RPMI8226 (cell line): ENCODE measurements around the gene ANKRD11.
"Not testable (repeated sequence)": the region's sequence is repeated elsewhere in the genome, so short reads cannot be mapped to it uniquely, and the experiment has no call there.

Experiments used
- DNase-seq: peaks from one replicate; pipeline ENCODE4 v3.0.0-alpha.2; 2015

The ANKRD11 gene

DNA sequence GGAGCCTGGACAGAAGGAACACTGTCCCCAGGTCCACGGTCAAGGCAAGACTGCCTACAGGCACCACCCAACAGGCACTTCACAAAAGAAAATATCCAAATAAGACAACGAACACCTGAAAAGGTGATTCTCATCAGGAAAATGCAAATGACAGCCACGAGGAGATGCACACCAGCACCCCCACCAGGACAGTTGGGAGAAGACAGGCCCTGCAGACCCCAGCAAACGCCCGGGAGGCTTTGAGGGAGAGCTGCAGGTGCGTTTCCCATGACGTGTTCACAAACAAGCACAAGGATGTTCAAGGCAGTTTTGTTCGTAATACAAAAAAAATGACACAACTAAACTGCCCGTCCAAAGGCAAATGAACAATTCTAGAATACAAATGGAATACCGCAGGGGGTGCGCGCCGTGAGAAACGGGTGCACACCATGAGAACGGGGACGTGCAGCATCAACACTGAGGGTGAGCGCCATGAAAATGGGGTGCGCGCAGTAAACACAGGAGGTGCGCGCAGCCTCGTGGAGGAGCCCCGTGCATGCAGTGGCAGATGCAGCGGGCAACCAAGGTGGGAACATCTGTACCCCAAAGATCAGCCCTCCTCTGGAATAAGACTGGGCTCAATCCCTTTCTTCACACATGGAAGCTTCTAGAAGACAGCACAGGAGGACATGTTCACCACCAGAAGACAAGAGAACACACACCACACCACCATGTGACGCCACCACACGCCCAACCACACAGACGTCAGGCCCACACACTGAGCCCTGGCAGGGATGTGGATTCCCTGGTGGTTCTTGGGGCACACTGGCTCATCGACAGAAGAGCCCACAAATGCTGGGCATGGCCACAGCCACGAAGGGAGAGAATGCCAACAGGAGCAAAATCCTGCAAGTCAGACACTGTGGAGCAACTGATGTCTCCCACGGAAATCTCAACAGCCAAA, 181.7 kb downstream of the ANKRD11 start:
- DNase-seq = no peak

DNA sequence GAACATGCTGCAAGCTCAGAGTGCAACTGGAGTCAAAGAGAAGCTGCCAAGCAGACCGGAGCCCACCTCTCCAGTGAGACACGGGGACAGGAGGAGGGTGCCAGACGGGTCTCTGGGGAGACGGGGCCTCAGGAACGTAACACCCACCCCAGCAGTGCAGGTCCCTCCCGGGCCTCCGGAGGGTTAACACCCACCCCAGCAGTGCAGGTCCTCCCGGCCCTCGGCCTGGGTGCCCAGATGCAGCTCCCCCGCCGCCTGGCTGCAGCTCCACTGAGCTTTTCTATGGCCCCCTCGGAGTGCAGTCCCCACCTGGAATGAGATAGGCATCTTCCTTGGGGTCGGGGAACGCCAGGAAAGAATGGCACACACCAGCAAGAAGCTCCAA, 182.9 kb downstream of the ANKRD11 start:
- no peak for DNase-seq

GRCh38 chr16:89306457-89307420, 183.6 kb downstream of the ANKRD11 start:
- DNase-seq = not testable (repeated sequence)

DNA sequence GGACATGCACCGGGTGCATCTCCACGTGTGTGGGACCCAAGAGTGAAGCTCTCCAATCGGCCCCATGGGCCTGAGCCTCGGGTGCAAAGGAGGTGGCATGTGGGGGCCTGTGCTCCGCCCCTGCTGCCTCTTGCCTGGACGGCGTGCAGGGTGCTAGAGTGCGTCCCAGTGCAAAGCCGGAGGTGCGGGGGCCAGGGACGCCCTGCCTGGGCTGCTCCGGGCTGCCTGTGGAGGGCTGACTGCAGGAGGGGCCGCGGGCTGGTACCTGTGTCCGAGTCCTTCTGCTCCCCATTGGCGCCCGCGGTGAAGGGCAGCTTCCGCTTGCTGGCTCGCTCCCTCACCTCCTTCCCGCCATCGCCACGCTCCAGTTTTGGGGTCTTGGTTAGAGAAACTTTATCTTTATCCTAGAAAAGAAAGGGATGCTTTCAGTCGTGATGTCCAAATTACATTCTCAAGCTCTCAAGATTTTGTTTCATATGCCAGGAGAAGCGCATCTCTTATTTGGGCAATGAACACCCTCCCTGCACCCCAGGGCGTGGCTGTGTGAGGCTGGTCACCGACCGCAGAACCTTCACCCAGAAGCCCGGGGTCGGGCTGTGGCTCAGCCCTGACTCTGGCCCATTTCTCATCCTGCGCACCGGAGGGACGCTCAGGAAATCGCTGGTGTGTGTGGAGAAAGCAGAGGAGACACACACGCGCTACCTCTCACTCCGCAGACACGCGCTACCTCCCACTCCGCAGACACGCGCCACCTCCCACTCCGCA, 185.2 kb downstream of the ANKRD11 start:
- no peak for DNase-seq

- no peak for DNase-seq
These were observed 186.0 kb downstream of the ANKRD11 start for GRCh38 chr16:89304181-89304851.

- no peak for DNase-seq
These were observed 186.7 kb downstream of the ANKRD11 start for GRCh38 chr16:89303617-89304016.

GRCh38 chr16:89300976-89301360, 189.4 kb downstream of the ANKRD11 start:
- no peak for DNase-seq

- no peak for DNase-seq
These were observed 189.9 kb downstream of the ANKRD11 start for GRCh38 chr16:89300311-89300975.

GRCh38 chr16:89299357-89300111, 190.8 kb downstream of the ANKRD11 start:
- DNase-seq = not testable (repeated sequence)

- no peak for DNase-seq
These were observed 191.6 kb downstream of the ANKRD11 start for GRCh38 chr16:89298623-89299225.

DNA sequence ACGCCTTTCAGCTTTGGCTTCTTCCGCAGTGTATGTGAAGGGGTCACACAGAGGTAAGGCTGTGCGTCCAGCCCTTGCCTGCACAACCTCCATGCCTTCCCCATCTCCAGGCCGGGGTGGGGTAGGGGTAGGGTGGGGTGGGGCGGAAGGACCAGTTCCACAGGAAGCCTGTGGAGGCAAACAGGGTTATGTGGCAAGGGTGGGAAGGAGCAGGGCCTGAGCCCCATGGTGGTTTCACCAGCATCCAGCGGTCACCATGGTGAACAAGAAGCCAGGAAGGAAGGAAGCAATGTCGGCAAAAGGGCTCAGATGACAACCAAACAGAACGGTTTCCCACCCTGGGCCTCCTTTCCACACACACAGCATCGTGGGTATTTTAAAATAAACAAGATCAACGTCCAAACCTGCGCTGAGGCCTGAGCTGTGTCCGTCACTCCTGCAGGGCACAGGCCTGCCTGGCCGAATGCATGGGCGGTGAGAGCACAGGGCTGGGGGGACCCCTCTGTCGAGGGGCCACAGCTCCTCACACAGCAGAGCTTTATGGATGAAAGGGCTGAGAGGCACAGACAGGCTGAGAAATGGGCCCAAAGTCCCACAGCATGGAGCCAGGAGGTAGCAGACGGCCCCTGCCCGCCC, 192.3 kb downstream of the ANKRD11 start:
- no peak for DNase-seq

GRCh38 chr16:89297156-89297874, 193.0 kb downstream of the ANKRD11 start:
- DNase-seq = no peak

DNA sequence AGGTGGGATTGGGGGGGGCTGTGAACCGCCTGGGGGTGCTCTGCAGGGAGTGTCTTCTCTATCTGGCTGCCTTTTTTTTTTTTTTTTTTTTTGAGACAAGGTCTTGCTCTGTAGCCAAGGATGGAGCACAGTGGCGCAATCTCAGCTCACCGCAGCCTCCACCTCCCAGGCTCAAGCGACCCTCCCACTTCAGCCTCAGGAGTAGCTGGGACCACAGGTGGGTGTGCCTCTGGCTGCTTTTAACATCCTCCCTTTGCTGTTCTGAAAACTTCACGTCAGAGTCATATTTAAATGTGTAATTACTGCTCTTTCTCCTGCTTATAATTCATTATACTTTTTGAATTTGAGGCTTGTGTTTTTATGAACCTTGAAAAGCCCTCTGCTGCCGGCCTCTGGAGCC, 194.4 kb downstream of the ANKRD11 start:
- DNase-seq = no peak

- DNase-seq = no peak
These were observed 195.1 kb downstream of the ANKRD11 start for GRCh38 chr16:89295071-89295900.

- no peak for DNase-seq
These were observed 195.9 kb downstream of the ANKRD11 start for GRCh38 chr16:89294486-89294885.

DNA sequence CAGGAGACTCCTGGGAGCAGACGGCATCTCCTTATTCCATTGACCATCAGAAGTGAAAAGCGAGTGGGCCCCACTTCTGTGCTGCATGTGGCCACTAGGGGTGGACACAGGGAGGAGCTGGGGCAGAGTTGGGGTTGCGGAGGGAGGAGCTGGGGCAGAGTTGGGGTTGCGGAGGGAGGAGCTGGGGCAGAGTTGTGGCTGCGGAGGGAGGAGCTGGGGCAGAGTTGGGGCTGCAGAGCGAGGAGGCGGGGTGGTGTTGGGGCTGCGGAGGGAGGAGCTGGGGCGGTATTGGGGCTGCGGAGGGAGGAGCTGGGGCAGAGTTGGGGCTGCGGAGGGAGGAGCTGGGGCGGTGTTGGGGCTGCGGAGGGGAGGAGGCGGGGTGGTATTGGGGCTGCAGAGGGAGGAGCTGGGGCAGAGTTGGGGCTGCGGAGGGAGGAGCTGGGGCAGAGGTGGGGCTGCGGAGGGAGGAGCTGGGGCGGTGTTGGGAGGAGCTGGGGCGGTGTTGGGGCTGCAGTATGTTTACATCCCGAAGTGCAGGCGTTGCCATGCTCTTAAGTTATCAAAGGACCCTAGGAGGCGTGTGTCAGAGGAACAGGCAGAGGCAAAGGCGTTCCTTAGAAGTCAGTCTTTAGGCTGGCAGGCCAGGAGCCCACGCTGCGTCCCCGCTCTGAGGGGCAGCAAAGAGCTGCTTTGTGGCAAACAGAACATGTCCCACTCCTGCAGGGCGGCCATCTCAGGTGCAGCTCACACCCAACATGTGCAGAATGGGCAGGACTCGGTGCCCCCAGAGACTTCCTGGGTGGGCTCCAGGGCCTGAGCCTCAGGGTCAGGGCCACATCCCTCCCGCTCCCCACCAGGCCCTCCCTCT, 196.9 kb downstream of the ANKRD11 start:
- no peak for DNase-seq

DNA sequence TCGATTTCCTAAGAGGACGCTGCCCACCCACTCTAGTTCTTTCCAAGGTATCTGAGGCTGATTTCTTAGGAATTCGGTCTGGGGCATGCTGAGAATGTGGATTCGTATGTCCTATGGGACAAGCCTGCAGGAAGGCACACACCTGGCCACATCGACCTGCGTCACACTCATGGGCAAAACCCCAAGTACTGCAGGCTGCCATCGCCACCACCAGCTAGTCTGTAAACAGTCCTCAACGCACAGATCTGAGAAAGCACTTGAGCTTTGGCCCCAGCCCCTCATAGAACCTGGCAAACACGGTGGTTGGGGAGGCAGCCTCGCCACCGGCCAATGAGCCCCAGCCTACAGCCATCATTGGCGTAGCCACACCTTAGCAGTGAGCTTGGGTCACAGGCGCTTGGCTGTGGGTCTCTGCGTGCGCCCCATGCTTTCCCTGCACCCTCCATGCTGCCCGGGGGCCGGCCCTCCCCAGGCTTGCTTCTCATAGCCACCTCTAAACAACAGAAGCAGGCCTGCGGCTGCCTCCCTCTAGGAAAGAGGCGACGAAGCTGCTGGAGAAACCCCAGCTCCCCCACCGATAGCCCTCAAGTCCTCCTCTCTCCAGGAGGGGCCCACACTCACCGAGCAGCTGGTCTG, 197.8 kb downstream of the ANKRD11 start:
- DNase-seq = no peak
